Ectodermal cell (in vitro differentiated cells): ENCODE data around the gene PROZ.
"Not testable (repeated sequence)": the region's sequence is repeated elsewhere in the genome, so short reads cannot be mapped to it uniquely, and the experiment has no call there.

ENCODE experiments used
- H3K27ac ChIP-seq: 2 replicates; pipeline ENCODE4 v1.7.0; 2013; ENCODE audit warnings: mild to moderate bottlenecking, low read depth, low read length; ENCODE audit not compliant: insufficient read depth, poor library complexity, severe bottlenecking
- H3K27me3 ChIP-seq: 2 replicates; pipeline ENCODE4 v1.7.0; 2013; ENCODE audit warnings: mild to moderate bottlenecking, low read length; ENCODE audit not compliant: insufficient read depth, control insufficient read depth, poor library complexity, severe bottlenecking
- H3K36me3 ChIP-seq: one replicate; pipeline ENCODE4 v1.7.0; 2013; ENCODE audit warnings: low read length; ENCODE audit not compliant: control insufficient read depth, insufficient read depth
- H3K4me1 ChIP-seq: one replicate; pipeline ENCODE4 v1.7.0; 2013; ENCODE audit warnings: low read length; ENCODE audit not compliant: control insufficient read depth, insufficient read depth
- H3K4me3 ChIP-seq: 2 replicates; pipeline ENCODE4 v1.7.0; 2013; ENCODE audit warnings: low read depth, low read length, control low read depth; ENCODE audit not compliant: insufficient read depth
- H3K9me3 ChIP-seq: 2 replicates; pipeline ENCODE4 v1.7.0; 2013; ENCODE audit warnings: mild to moderate bottlenecking, low read length, moderate library complexity; ENCODE audit not compliant: control insufficient read depth
- WGBS, 2 experiments: methylation state at CpG; one replicate each; pipeline ENCODE4 v1.1.7; 2013; ENCODE audit warnings: missing lambda C conversion rate in 2 of 2; 5-methylcytosine and 5-hydroxymethylcytosine counted together

The PROZ gene

GRCh38 chr13:113158946-113159345 lies 498 bp downstream of the PROZ start:
- peaks cover 18% of the 10 kb centered on the region for H3K4me1 ChIP-seq

DNA sequence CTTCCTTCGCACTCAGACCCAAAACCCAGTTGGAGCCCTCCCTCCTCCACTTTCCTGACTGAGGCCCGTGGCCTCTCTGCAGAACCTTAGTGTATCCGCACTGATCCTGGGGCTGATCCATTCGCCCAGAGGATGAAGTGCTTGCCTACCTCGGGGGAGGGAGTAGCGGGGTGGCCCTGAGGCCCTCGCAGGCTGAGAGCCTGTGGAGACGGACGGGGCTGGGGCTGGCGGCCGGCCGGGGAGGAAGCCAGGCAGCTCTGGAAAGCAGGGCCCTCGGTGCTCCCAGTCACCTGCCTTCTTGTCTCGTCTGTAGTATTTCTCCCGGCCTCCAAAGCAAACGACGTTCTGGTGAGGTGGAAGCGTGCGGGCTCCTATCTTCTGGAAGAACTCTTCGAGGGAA lies 1.3 kb downstream of the PROZ start:
- Histone ChIP-seq H3K27ac (no peak overlapping the region), H3K9me3 (no peaks in the 10 kb centered on the region), H3K36me3 (no peaks in the 10 kb centered on the region), H3K4me3 (no peak overlapping the region), H3K27me3 (peaks cover 5% of the 10 kb centered on the region), H3K4me1 (peaks cover 18% of the 10 kb centered on the region)
- WGBS, 2 experiments, result 79 to 80% methylated on average over 20 of the region's 20 CpGs

More at GRCh38 chr13:113158946-113159345, 498 bp downstream of the PROZ start:
- Histone ChIP-seq H3K9me3 (no peaks in the 10 kb centered on the region), H3K4me3 (no peak overlapping the region), H3K27me3 (peaks cover 5% of the 10 kb centered on the region), H3K27ac (no peak overlapping the region), H3K36me3 (no peaks in the 10 kb centered on the region)
- 65 to 69% methylated on average over 7 of the region's 7 CpGs for WGBS, 2 experiments

- peaks cover 18% of the 10 kb centered on the region for H3K4me1 ChIP-seq
- no peak overlapping the region for H3K4me3 ChIP-seq
- H3K36me3 ChIP-seq, result no peaks in the 10 kb centered on the region
- peaks cover 5% of the 10 kb centered on the region for H3K27me3 ChIP-seq
- H3K27ac ChIP-seq, result no peak overlapping the region
- H3K9me3 ChIP-seq, result no peaks in the 10 kb centered on the region
- 85 to 86% methylated on average over 12 of the region's 12 CpGs for WGBS, 2 experiments
Measured at GRCh38 chr13:113160983-113161382, 2.5 kb downstream of the PROZ start.

DNA sequence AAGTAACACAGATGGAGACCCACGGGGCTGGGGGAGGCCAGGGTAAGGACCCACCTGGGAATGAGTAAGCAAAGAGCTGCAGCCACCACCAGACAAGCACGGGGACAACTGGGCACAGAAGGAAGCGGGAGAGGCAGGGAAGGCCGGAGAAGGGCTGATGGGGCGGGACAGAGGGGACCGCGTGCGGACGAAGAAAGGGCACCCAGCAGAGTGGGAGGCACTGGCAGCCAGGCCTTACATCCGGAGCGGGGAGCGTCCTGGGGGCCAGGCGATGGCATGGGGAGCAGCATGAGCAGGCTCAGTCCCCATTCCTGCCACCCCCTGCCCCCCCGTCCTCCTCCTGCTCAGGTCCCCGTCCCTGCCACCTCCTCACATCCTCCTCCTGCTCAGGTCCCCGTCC lies 3.0 kb downstream of the PROZ start:
- 33 to 36% methylated on average over 16 of the region's 16 CpGs for WGBS, 2 experiments
- no peaks in the 10 kb centered on the region for H3K9me3 ChIP-seq
- no peaks in the 10 kb centered on the region for H3K36me3 ChIP-seq
- no peak overlapping the region for H3K27ac ChIP-seq
- H3K4me3 ChIP-seq, result no peak overlapping the region
- H3K4me1 ChIP-seq, result peaks cover 18% of the 10 kb centered on the region
- H3K27me3 ChIP-seq, result peaks cover 5% of the 10 kb centered on the region

GRCh38 chr13:113161975-113162374 lies 3.5 kb downstream of the PROZ start:
- not testable (repeated sequence) for H3K27ac ChIP-seq, H3K27me3 ChIP-seq, H3K36me3 ChIP-seq, H3K9me3 ChIP-seq, H3K4me3 ChIP-seq
- 68 to 89% methylated on average over 4 to 5 of the region's 13 CpGs for WGBS, 2 experiments
- H3K4me1 ChIP-seq, result peaks cover 18% of the 10 kb centered on the region

GRCh38 chr13:113162783-113163685 lies 4.6 kb downstream of the PROZ start:
- Histone ChIP-seq H3K4me1 (peaks cover 18% of the 10 kb centered on the region), H3K27me3 (peaks cover 5% of the 10 kb centered on the region), H3K9me3 (no peaks in the 10 kb centered on the region), H3K36me3 (no peaks in the 10 kb centered on the region), H3K27ac (no peak overlapping the region), H3K4me3 (no peak overlapping the region)
- WGBS, 2 experiments, result 60 to 64% methylated on average over 25 of the region's 25 CpGs

- no peak overlapping the region for H3K4me3 ChIP-seq
- H3K27me3 ChIP-seq, result peaks cover 5% of the 10 kb centered on the region
- H3K27ac ChIP-seq, result no peak overlapping the region
- H3K9me3 ChIP-seq, result no peaks in the 10 kb centered on the region
- WGBS, 2 experiments, result 92 to 93% methylated on average over 12 of the region's 12 CpGs
- peaks cover 6% of the 10 kb centered on the region for H3K4me1 ChIP-seq
- no peaks in the 10 kb centered on the region for H3K36me3 ChIP-seq
Measured at GRCh38 chr13:113164492-113164891, 6.0 kb downstream of the PROZ start.

- Histone ChIP-seq H3K9me3 (no peaks in the 10 kb centered on the region), H3K4me1 (peaks cover 6% of the 10 kb centered on the region), H3K27ac (no peak overlapping the region), H3K36me3 (no peaks in the 10 kb centered on the region), H3K4me3 (no peak overlapping the region), H3K27me3 (peaks cover 5% of the 10 kb centered on the region)
- 96% methylated on average over 10 of the region's 10 CpGs for WGBS, 2 experiments
Measured at GRCh38 chr13:113166266-113166665, 7.8 kb downstream of the PROZ start.

- Histone ChIP-seq H3K4me3 (no peak overlapping the region), H3K36me3 (no peaks in the 10 kb centered on the region), H3K9me3 (no peaks in the 10 kb centered on the region), H3K4me1 (peaks cover 6% of the 10 kb centered on the region), H3K27ac (no peak overlapping the region), H3K27me3 (peaks cover 5% of the 10 kb centered on the region)
- WGBS, 2 experiments, result 94% methylated on average over 5 of the region's 5 CpGs
Measured at GRCh38 chr13:113166681-113167080, 8.2 kb downstream of the PROZ start.

DNA sequence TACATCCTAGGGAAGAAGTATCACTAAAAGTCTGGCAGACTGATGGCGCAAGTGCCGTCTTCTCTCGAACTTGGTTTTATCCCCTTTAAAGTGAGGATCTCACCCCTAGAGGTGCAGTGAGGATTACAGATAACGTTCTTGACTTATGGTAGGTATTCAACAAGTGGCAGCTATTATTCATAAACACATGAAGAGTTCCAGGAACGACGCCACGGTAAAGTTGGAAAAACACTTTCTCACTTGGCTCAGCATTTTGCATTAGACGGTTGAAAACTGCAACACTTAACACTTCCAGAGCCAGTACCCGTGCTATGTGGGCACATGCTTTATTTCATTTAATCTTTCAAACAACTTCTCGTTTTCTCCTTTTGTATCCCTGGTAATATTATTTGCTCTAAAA lies 8.7 kb downstream of the PROZ start:
- WGBS, 2 experiments, result 95 to 96% methylated on average over 9 to 10 of the region's 10 CpGs
- Histone ChIP-seq H3K9me3 (no peaks in the 10 kb centered on the region), H3K27ac (no peak overlapping the region)

More for the DNA sequence above, 8.7 kb downstream of the PROZ start:
- Histone ChIP-seq H3K27me3 (peaks cover 5% of the 10 kb centered on the region), H3K4me1 (peaks cover 6% of the 10 kb centered on the region), H3K36me3 (no peaks in the 10 kb centered on the region), H3K4me3 (no peak overlapping the region)
